ENCODE measurements around the gene TRAPPC8.
A peak's percentile ranks its signal among the peaks of the same experiment; 100 is the strongest.
"Not testable (repeated sequence)": the region's sequence is repeated elsewhere in the genome, so short reads cannot be mapped to it uniquely, and the experiment has no call there.

Gene TRAPPC8

DNA sequence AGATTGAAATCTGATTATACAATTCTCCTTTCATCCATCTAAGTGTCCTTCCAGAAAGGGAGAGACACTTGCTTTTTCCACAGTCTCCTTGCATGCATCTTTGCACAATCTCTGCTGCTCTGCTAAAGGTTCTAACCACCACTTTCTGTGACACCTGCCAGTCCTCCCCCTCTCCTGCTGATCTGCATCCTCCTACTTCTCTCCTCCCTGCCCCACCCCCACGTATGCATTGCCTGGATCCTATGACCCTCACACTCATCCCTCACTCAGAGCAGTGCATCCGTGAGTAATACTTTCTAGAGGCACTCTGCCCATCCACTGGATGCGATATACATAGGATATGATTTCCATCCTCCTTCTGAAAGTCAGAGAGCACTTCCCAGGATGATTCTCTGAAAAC lies 27.7 kb upstream of the TRAPPC8 start:
- peaks cover 13% of the 10 kb centered on the region for H3K9me3 ChIP-seq (ENCODE audit: control insufficient read depth, low read depth, low read length)
- H3K9ac ChIP-seq (ENCODE audit: low read length), result no peak overlapping the region
- H3K27ac ChIP-seq (ENCODE audit: low read length), result no peak overlapping the region
- H3K27me3 ChIP-seq (ENCODE audit: control insufficient read depth, insufficient read depth, low read length), result no peaks in the 10 kb centered on the region
- H3K36me3 ChIP-seq (ENCODE audit: control insufficient read depth, low read depth, low read length), result no peaks in the 10 kb centered on the region
- no peaks in the 10 kb centered on the region for H3K4me1 ChIP-seq (ENCODE audit: control insufficient read depth, low read depth, low read length)
- H3K4me3 ChIP-seq (ENCODE audit: low read length), result no peak overlapping the region

DNA sequence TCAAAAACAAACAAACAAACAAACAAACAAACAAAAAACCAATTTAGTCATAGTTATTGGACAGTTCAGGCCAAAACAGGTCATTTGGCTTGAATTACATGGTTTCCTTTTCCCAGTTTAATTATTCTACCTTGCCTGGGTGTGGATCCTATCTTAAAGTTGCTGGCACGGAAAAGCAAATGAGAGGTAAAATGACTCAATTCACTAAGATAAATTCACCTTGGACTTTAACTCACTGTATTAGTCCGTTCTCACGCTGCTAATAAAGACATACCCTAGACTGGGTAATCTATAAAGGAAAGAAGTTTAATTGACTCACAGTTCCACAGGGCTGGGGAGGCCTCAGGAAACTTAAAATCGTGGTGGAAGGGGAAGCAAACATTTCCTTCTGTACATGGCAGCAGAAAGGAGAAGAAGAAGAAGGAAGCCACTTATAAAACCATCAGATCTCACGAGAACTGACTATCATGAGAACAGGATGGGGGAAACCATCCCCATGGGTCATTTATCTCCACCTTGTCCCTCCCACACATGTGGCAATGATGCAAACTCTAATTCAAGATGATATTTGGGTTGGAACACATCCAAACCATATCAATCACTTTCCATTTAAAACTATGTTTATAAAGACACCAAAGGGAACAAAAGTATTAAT lies 22.5 kb upstream of the TRAPPC8 start:
- Histone ChIP-seq H3K27me3 (ENCODE audit: control insufficient read depth, insufficient read depth, low read length) (no peaks in the 10 kb centered on the region), H3K36me3 (ENCODE audit: control insufficient read depth, low read depth, low read length) (no peaks in the 10 kb centered on the region), H3K9me3 (ENCODE audit: control insufficient read depth, low read depth, low read length) (no peaks in the 10 kb centered on the region), H3K27ac (ENCODE audit: low read length) (no peak overlapping the region), H3K4me3 (ENCODE audit: low read length) (no peak overlapping the region), H3K4me1 (ENCODE audit: control insufficient read depth, low read depth, low read length) (no peaks in the 10 kb centered on the region), H3K9ac (ENCODE audit: low read length) (no peak overlapping the region)

DNA sequence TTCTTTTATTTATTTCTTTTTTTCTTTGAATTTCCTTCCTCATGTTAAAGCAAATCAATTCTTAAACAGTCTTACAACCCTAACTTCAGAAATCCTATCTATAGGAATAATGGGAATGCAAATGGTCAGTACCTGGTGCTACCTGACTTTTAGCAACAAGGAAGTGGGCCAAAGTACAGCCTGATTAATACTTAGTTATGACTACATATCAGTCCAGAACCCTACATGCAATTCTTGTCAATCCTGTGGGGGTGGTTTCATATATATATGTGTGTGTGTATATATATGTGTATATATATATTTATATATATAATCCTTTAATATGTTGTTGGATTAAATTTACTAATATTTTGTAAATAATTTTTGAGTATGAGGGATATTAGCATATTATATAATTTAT lies 14.8 kb upstream of the TRAPPC8 start:
- H3K27me3 ChIP-seq (ENCODE audit: control insufficient read depth, insufficient read depth, low read length), result no peaks in the 10 kb centered on the region
- no peak overlapping the region for H3K27ac ChIP-seq (ENCODE audit: low read length)
- H3K36me3 ChIP-seq (ENCODE audit: control insufficient read depth, low read depth, low read length), result no peaks in the 10 kb centered on the region
- H3K4me1 ChIP-seq (ENCODE audit: control insufficient read depth, low read depth, low read length), result peaks cover 4% of the 10 kb centered on the region
- H3K9me3 ChIP-seq (ENCODE audit: control insufficient read depth, low read depth, low read length), result no peaks in the 10 kb centered on the region
- H3K9ac ChIP-seq (ENCODE audit: low read length), result no peak overlapping the region
- no peak overlapping the region for H3K4me3 ChIP-seq (ENCODE audit: low read length)

DNA sequence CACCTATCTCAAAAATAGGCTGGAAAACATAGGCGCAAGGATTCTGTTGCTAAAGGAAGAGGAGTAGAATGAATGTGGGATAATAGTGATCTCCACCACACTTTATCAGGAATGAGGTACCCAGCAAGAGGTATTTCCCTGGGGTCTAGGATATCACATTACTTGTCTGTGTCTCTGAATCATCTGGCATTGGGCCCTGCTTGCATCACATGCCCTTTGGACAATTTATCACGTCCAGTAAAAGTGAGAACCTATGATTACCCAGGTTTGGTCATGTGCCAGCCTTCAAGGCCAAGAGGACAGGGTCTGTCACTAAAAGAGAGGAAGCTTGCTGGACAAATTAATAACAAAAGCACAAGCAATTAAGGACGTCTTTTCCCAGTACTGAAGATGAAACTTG lies 11.4 kb upstream of the TRAPPC8 start:
- H3K4me3 ChIP-seq (ENCODE audit: low read length), result no peak overlapping the region
- peaks cover 25% of the 10 kb centered on the region for H3K4me1 ChIP-seq (ENCODE audit: control insufficient read depth, low read depth, low read length)
- no peak overlapping the region for H3K9ac ChIP-seq (ENCODE audit: low read length)
- H3K9me3 ChIP-seq (ENCODE audit: control insufficient read depth, low read depth, low read length), result no peaks in the 10 kb centered on the region
- H3K27ac ChIP-seq (ENCODE audit: low read length), result no peak overlapping the region
- no peaks in the 10 kb centered on the region for H3K36me3 ChIP-seq (ENCODE audit: control insufficient read depth, low read depth, low read length)
- H3K27me3 ChIP-seq (ENCODE audit: control insufficient read depth, insufficient read depth, low read length), result no peaks in the 10 kb centered on the region

DNA sequence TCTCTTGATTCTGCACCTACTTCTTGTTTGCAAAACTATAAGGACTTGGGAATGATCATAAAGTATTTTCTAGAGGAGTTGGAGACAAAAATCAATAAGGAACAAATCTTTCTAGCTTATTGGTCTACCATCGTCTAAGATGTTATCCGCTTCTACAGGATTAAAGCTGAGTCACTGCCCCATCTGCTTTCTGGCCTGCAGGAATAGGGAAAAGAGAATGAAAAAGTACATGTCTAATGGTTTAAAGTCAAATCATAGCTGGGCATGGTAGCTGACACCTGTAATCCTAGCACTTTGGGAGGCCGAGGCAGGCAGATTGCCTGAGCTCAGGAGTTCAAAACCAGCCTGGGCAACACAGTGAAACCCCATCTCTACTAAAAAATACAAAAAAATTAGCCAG lies 10.8 kb upstream of the TRAPPC8 start:
- not testable (repeated sequence) for H3K27ac ChIP-seq (ENCODE audit: low read length); H3K27me3 ChIP-seq (ENCODE audit: control insufficient read depth, insufficient read depth, low read length); H3K4me3 ChIP-seq (ENCODE audit: low read length); H3K36me3 ChIP-seq (ENCODE audit: control insufficient read depth, low read depth, low read length); H3K9me3 ChIP-seq (ENCODE audit: control insufficient read depth, low read depth, low read length); H3K9ac ChIP-seq (ENCODE audit: low read length)
- peaks cover 25% of the 10 kb centered on the region for H3K4me1 ChIP-seq (ENCODE audit: control insufficient read depth, low read depth, low read length)

DNA sequence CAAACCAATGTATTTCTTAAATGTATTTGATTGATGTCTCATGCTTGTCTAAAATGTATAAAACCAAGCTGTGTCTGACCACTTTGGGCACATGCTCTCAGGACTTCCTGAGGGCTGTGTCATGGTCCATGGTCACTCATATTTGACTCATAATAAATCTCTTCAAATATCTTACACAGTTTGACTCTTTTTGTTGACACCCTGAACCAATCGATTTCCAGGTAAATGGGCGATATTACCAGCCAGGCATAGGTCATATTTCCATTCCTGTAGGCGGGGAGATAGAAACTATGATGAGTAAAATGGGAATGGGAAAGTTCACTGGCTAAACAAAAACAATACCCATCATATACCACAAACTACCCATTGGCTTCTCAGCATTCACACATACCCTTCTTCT lies 9.3 kb upstream of the TRAPPC8 start:
- no peak overlapping the region for H3K4me3 ChIP-seq (ENCODE audit: low read length)
- H3K4me1 ChIP-seq (ENCODE audit: control insufficient read depth, low read depth, low read length), result peaks cover 25% of the 10 kb centered on the region
- no peak overlapping the region for H3K27ac ChIP-seq (ENCODE audit: low read length)
- no peak overlapping the region for H3K9ac ChIP-seq (ENCODE audit: low read length)
- H3K36me3 ChIP-seq (ENCODE audit: control insufficient read depth, low read depth, low read length), result no peaks in the 10 kb centered on the region
- no peaks in the 10 kb centered on the region for H3K27me3 ChIP-seq (ENCODE audit: control insufficient read depth, insufficient read depth, low read length)
- no peaks in the 10 kb centered on the region for H3K9me3 ChIP-seq (ENCODE audit: control insufficient read depth, low read depth, low read length)

DNA sequence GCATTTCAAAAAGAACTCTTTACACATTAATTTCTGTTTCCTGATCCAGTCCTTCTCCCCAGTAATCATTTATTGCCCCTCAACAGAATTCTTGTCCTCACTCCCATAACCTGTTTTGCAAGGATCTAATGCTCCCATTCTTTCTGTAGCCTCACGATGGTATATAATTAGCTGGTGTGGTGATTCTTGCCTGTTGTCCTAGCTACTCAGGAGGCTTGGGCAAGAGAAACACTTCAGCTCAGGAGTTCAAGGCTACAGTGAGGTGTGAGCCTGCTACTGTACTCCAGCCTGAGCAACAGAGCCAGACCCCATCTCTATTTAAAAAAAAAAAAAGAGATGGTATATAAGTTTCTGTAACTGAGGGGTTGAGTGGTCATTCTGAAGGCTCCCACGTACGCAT lies 7.7 kb upstream of the TRAPPC8 start:
- Histone ChIP-seq H3K9me3 (ENCODE audit: control insufficient read depth, low read depth, low read length) (no peaks in the 10 kb centered on the region), H3K27me3 (ENCODE audit: control insufficient read depth, insufficient read depth, low read length) (no peaks in the 10 kb centered on the region), H3K4me3 (ENCODE audit: low read length) (no peak overlapping the region), H3K9ac (ENCODE audit: low read length) (no peak overlapping the region), H3K4me1 (ENCODE audit: control insufficient read depth, low read depth, low read length) (peaks cover 28% of the 10 kb centered on the region), H3K27ac (ENCODE audit: low read length) (peak overlapping the region; percentile 13), H3K36me3 (ENCODE audit: control insufficient read depth, low read depth, low read length) (no peaks in the 10 kb centered on the region)

DNA sequence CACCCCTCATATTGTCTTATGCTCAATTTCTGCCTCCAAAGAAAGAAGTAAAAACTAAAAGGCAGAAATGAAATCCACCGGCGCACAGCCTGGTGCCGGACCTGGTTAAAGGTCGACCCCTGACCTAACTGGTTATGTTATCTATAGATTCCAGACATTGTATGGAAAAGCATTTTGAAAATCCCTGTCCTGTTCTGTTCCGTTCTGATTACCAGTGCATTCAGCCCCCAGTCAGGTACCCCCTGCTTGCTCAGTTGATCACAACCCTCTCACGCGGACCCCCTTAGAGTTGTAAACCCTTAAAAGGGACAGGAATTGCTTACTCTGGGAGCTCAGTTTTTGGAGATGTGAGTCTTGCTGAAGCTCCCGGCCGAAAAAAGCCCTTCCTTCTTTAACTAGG lies 5.4 kb upstream of the TRAPPC8 start:
- not testable (repeated sequence) for H3K36me3 ChIP-seq (ENCODE audit: control insufficient read depth, low read depth, low read length); H3K9me3 ChIP-seq (ENCODE audit: control insufficient read depth, low read depth, low read length)

DNA sequence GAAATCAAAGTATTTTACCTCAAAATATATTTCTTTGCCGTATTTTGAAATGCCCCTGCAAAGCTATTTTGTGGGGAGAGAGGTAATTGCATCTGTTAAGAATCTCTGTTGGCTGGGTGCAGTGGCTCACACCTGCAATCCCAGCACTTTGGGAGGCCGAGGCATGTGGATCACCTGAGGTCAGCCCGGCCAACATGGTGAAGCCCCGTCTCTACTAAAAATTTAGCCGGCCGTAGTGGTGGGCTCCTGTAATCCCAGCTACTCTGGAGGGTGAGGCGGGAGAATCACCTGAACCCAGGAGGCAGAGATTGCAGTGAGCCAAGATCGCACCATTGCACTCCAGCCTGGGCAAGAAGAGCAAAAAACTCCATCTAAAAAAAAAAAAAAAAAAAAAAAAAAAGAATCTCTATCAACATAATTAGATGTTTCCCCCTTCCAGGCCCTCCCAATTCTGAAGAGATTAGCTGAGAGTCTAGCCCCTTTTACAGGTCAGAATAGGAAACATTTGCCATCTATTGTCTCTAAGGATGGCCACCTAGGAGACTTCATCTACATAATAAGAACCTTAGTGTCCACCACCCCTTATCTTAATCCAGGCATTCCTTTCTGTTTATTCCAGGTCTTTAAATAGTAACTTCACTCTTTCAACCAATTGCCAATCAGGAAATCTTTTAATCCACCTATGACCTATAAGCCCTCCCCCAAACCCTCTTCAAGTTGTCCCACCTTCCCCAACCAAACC lies 3.5 kb upstream of the TRAPPC8 start:
- Histone ChIP-seq H3K27me3 (ENCODE audit: control insufficient read depth, insufficient read depth, low read length) (no peaks in the 10 kb centered on the region), H3K4me3 (ENCODE audit: low read length) (no peak overlapping the region), H3K9ac (ENCODE audit: low read length) (no peak overlapping the region), H3K4me1 (ENCODE audit: control insufficient read depth, low read depth, low read length) (peaks cover 28% of the 10 kb centered on the region), H3K36me3 (ENCODE audit: control insufficient read depth, low read depth, low read length) (no peaks in the 10 kb centered on the region), H3K27ac (ENCODE audit: low read length) (no peak overlapping the region), H3K9me3 (ENCODE audit: control insufficient read depth, low read depth, low read length) (no peaks in the 10 kb centered on the region)

More for the DNA sequence above, 5.4 kb upstream of the TRAPPC8 start:
- not testable (repeated sequence) for H3K9ac ChIP-seq (ENCODE audit: low read length); H3K27me3 ChIP-seq (ENCODE audit: control insufficient read depth, insufficient read depth, low read length); H3K4me3 ChIP-seq (ENCODE audit: low read length); H3K27ac ChIP-seq (ENCODE audit: low read length)
- H3K4me1 ChIP-seq (ENCODE audit: control insufficient read depth, low read depth, low read length), result peaks cover 34% of the 10 kb centered on the region

DNA sequence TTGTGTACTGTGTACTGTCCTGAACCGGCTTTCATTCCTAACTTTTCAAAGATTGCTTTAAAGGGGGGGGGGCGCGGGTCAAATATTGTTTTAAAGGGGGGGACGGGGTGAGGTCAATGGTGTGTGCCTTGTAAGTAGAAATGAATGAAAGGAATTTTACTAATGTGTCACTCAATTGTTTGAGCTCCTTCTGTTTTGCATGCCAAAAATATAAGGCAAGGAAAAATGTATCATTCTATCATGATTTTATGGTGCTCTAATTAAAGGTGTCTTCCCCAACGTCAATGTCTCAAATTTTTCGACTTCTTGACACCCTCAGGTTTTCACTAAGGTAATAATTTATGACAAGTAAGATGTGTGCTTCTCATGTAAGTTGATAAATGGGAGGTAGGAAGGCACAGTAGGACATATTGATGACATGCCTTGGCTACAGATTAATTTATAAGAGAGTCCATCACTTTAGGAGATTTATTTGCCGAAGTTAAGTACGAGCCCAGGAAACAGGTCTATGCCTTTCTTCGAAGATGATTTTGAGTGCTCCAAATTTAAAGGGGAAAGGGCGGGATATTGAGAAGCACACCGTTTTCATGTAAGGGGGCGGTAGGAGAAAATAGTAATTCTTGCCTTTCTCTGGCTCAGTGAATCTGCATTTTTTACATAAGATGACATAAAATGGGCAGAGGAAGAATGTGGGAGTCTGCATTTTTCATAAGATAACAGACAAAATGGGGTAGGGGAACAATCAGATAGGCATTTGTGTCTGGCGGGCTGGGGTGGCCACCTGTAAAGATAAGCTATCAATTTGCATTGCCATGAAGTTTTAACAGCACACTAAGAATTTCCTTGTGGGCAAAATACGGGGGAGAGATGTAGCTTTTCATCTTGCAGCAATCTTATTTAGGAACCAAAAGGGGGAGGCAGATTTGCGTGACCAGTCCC lies 1.2 kb upstream of the TRAPPC8 start:
- H3K27me3 ChIP-seq (ENCODE audit: control insufficient read depth, insufficient read depth, low read length), result no peaks in the 10 kb centered on the region
- H3K9me3 ChIP-seq (ENCODE audit: control insufficient read depth, low read depth, low read length), result no peaks in the 10 kb centered on the region
- peak overlapping the region; percentile 92 for H3K4me3 ChIP-seq (ENCODE audit: low read length)
- H3K9ac ChIP-seq (ENCODE audit: low read length), result peak overlapping the region; percentile 78
- H3K36me3 ChIP-seq (ENCODE audit: control insufficient read depth, low read depth, low read length), result no peaks in the 10 kb centered on the region
- no peak overlapping the region for H3K27ac ChIP-seq (ENCODE audit: low read length)
- H3K4me1 ChIP-seq (ENCODE audit: control insufficient read depth, low read depth, low read length), result peaks cover 14% of the 10 kb centered on the region

DNA sequence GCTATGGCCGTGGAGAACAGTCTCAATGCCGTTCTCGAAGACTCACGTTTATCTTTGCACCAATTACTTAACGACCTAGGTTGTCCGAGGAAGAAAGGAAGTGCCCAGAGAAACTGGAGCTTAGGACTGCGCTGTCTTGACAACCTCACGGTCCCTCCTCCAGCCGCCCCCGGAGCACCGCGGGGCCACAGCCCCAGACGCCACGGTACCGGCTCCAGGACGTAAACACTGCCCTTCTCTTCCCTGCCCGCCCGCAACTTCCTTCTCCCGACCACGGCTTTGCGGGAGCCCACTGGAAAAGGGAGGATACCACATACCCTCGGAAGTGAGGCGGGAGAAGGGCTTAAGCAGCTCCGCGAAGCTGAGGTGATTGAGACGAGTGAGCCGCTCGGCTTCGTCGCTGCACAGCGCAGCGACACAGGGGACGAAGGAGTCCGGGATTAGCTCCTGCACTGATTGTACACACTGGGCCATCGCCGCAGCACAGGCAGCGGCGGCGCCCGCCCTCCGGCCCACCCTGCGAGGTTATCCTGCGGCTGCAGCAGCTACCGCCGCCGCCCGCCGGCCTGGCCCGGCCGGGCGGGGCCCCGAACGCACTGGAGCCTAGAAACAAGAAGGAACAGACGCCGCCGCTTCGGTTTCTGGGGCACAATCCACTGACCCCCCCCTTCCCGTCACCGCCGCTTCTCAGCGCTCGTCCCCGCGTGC lies 483 bp downstream of the TRAPPC8 start:
- H3K9ac ChIP-seq (ENCODE audit: low read length), result peak overlapping the region; percentile 94
- H3K36me3 ChIP-seq (ENCODE audit: control insufficient read depth, low read depth, low read length), result no peaks in the 10 kb centered on the region
- no peaks in the 10 kb centered on the region for H3K27me3 ChIP-seq (ENCODE audit: control insufficient read depth, insufficient read depth, low read length)
- peak overlapping the region; percentile 96 for H3K4me3 ChIP-seq (ENCODE audit: low read length)
- no peaks in the 10 kb centered on the region for H3K9me3 ChIP-seq (ENCODE audit: control insufficient read depth, low read depth, low read length)
- peak overlapping the region; percentile 80 for H3K27ac ChIP-seq (ENCODE audit: low read length)
- H3K4me1 ChIP-seq (ENCODE audit: control insufficient read depth, low read depth, low read length), result peaks cover 14% of the 10 kb centered on the region
